Testis (tissue), 2 donors: ENCODE measurements around the gene PPARA.

Experiments used
- POLR2A ChIP-seq: fragments of 450-650 bp; IDR thresholded peaks from one replicate; pipeline ENCODE4 v1.6.1; 2017; ENCODE audit warnings: antibody characterized with exemption, mild to moderate bottlenecking, moderate library complexity
- TF ChIP-seq, protein P1 (sequence below), 3 experiments: fragments of 450-650 bp in 2 of 3; fragments of 200-600 bp in 1 of 3; sonication (generic) in 1 of 3; IDR thresholded peaks; one replicate each; pipeline ENCODE4 v1.5.1; 2016 to 2019; ENCODE audit warnings: antibody characterized with exemption in 3 of 3, mild to moderate bottlenecking in 2 of 3, moderate library complexity in 1 of 3

DNA sequence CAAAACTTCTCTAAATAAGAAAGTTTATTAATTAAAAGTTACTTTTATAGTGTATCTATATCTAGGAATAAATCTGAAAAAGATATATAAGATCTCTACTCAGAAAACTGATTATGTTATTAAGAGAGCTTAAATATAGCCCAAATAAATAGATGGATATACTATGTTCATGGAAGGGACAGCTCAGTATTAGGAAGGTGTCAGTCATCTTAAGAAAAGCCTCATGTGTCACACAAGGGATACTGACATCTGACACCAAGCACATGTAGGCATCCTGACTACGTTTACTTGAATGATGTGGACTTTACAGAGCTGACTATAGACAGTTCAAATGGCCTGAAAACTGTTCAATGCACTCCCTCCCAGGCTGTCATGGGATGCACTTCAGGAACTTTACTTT, 19.3 kb downstream of the PPARA start:
- TF ChIP-seq, protein P1, sequence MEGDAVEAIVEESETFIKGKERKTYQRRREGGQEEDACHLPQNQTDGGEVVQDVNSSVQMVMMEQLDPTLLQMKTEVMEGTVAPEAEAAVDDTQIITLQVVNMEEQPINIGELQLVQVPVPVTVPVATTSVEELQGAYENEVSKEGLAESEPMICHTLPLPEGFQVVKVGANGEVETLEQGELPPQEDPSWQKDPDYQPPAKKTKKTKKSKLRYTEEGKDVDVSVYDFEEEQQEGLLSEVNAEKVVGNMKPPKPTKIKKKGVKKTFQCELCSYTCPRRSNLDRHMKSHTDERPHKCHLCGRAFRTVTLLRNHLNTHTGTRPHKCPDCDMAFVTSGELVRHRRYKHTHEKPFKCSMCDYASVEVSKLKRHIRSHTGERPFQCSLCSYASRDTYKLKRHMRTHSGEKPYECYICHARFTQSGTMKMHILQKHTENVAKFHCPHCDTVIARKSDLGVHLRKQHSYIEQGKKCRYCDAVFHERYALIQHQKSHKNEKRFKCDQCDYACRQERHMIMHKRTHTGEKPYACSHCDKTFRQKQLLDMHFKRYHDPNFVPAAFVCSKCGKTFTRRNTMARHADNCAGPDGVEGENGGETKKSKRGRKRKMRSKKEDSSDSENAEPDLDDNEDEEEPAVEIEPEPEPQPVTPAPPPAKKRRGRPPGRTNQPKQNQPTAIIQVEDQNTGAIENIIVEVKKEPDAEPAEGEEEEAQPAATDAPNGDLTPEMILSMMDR (IDR thresholded peaks at IDR 0.05): no peak
- TF ChIP-seq POLR2A: no peak
